Activated naive CD4-positive, alpha-beta T cell treated with anti-CD3 and anti-CD28 coated beads, Interleukin-2, amount 10 ng/mL, durations not matched to agents 7 days and 5 days (primary cell): Measurements from ENCODE around the gene COL23A1.

Source experiments
- CTCF ChIA-PET: fragments of 350-600 bp; sonication (Branson Sonifier 250); formaldehyde crosslinking; loops from one replicate; lab custom pipeline; 2021; ENCODE audit warnings: antibody characterized with exemption; lab: Charles Lee
- DNase-seq: peaks from one replicate; pipeline ENCODE4 v3.0.0-alpha.2; 2020
- H3K27ac Mint-ChIP-seq: one replicate; pipeline ENCODE4 v1.8.0; 2021; ENCODE audit warnings: mild to moderate bottlenecking, moderate library complexity, mixed read lengths
- H3K27me3 Mint-ChIP-seq: one replicate; pipeline ENCODE4 v1.8.0; 2021; ENCODE audit warnings: mild to moderate bottlenecking, mixed read lengths
- H3K36me3 Mint-ChIP-seq: one replicate; pipeline ENCODE4 v1.8.0; 2021; ENCODE audit warnings: mixed read lengths
- H3K4me1 Mint-ChIP-seq: one replicate; pipeline ENCODE4 v1.8.0; 2021; ENCODE audit warnings: mixed read lengths
- H3K4me3 Mint-ChIP-seq: one replicate; pipeline ENCODE4 v1.8.0; 2021; ENCODE audit warnings: mild to moderate bottlenecking, moderate library complexity, mixed read lengths
- H3K9me3 Mint-ChIP-seq: one replicate; pipeline ENCODE4 v1.8.0; 2021; ENCODE audit warnings: mixed read lengths

COL23A1 gene

DNA sequence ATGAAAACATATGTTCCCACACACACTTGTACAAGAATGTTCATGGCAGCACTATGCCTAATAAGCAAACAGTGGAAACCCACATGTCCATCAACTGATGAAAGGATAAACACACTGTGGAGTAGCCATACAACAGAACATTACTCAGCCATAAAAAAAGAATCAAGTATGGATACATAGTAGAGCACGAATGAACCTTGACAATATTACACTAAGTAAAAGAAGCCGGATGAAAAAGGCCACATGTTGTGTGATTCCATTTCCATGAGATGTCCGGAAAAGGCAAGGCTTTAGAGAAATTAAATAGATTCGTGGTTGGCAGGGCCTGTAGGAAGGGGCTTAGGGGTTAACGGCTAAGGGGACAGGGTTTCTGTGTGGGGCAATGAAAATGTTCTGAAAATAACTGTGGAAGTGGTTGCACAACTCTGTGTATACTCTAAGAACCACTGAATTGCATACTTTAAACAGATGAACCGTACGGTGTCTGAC, 51.4 kb downstream of the COL23A1 start:
- CTCF ChIA-PET = no interaction called here
- H3K36me3 Mint-ChIP-seq = no peaks in the 10 kb centered on the region
- no peak overlapping the region for H3K27ac Mint-ChIP-seq
- no peaks in the 10 kb centered on the region for H3K27me3 Mint-ChIP-seq
- H3K4me1 Mint-ChIP-seq = no peaks in the 10 kb centered on the region
- DNase-seq = no peak
- H3K4me3 Mint-ChIP-seq = no peak overlapping the region
- no peaks in the 10 kb centered on the region for H3K9me3 Mint-ChIP-seq

DNA sequence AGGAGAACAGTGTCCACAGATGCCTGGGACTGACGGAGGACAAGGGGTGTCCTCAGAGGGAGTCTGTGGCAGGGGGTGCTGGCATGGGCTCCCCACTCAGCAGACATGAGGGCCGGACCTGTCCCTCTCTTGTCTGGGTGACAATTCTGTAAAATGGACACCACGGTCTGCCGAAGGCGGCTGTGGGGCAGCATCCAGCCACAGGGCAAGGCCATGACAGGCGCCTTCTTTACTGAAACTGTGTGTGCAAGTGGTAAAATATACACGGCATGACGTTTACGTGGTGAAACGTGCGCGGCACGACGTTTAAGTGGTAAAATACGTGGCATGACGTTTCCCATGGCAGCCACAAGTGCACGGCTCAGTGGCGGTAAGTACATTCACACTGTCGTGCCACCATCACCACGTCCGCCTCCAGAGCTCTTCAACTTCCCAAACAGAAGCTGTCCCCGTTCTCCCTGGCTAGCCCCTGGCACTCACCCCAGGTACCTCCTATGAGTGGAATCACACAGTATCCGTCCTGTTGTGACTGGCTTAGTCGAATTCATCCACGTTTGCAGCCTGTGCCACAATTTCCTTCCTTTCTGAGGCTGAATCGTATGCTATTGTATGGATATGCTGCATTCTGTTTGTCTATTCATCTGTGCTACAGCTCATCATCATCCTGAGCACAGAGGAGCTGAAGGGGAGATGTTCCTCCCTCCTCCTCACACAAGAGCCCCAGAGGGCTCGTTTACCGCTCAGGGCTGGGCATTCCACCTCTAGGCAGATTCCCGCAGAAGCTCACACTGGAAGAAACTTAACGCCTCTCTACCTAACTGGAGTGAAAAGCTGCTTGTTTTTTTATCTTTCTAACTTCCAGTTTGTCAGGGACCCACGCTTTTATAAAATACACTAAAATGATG, 52.5 kb downstream of the COL23A1 start:
- no peak overlapping the region for H3K4me3 Mint-ChIP-seq
- no peaks in the 10 kb centered on the region for H3K9me3 Mint-ChIP-seq
- no peak for DNase-seq
- CTCF ChIA-PET = no interaction called here
- no peaks in the 10 kb centered on the region for H3K36me3 Mint-ChIP-seq
- no peaks in the 10 kb centered on the region for H3K27me3 Mint-ChIP-seq
- H3K4me1 Mint-ChIP-seq = no peaks in the 10 kb centered on the region
- H3K27ac Mint-ChIP-seq = no peak overlapping the region

DNA sequence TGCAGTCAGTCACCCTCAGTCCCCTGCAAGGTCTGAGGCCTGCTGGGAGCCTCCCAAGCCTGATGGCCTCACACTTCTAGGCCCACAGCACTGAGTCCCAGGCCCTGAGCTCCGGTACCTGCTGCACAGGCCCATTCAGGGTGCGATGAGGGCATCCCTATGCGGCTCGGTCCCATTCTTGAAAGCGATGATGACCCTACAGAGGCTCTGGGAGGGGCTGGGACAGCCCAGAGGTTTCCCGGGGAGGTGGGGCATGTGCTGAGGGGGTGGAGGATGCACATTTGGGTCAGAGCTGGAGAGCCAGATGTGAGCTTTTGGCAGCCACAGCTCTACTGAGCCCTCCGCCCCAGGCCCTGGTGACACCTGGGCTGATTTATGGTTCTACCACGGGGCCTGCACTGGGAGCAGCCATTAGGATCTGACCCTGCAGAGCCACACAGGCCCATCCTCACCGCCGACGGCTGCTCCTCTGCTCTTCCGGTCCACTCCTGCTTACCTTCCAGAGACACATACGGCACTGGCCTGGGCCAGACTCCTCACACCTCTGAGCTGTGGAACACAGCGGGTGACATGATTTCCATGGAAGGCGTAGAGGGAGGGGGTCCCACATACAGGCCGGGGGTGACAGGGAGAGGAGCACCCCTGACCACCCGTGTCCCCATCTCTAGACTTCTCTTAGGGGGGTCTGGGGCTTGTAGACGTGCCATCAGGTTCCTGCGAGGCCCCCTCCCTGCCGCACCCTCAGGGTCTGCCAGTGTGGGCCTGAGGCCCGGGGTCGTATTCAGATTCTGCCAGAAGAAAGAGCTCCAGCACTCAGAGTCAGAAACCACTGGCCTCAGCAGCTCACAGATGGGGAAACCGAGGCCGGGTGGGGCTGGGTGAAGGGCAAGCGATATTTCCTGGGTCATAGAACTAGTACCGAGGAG, 53.4 kb downstream of the COL23A1 start:
- H3K9me3 Mint-ChIP-seq = no peaks in the 10 kb centered on the region
- H3K4me1 Mint-ChIP-seq = no peaks in the 10 kb centered on the region
- H3K27me3 Mint-ChIP-seq = no peaks in the 10 kb centered on the region
- CTCF ChIA-PET = interaction anchor here (0.5 kb wide), 1 partner anchor 303 kb away, joined by 4 read pairs; no protein-coding TSS in a partner anchor
- no peaks in the 10 kb centered on the region for H3K36me3 Mint-ChIP-seq
- no peak overlapping the region for H3K4me3 Mint-ChIP-seq
- H3K27ac Mint-ChIP-seq = no peak overlapping the region
- DNase-seq = no peak

DNA sequence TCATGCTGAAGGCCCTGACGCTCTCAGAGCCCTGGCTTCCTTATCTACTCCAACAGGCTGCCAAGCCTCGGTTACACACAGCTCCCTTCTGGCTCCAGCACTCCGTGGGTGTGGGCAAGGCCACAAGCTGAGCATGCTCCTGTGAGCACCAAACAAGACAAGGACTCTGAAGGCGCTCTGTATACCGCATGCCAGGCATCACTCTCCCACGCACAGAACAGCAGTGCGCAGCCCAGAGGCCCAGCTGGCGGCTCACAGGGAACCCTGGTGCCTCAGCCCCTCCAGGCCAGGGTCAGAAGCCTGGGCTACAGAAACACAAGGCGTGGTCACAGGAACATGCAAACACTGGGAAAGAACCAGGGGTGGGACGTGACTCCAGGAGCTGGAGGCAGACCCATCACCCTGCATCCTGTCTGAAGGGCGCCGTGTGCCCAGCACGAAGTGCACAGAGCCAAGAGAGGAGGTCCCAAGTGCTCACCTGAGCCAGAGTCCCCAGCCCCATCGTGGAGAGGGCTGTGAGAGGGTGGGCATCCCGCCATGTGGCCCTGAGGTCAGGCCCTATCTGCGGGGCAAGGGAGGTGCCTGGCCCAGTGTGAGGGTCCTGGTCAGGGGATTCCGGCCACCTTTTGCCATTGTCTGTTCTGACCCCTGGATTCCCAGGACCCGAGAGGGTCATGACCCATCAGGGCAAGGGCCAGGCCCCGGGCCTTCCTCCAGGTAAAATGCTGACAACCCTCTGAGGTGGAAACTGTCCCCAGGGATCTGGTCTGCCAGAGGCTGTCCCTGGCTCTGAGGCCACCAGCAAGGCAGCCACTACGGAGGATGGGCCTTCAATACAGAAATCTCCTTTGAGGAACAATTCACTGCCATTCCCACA, 54.7 kb downstream of the COL23A1 start:
- Mint-ChIP-seq H3K4me1 (no peaks in the 10 kb centered on the region), H3K9me3 (no peaks in the 10 kb centered on the region), H3K36me3 (no peaks in the 10 kb centered on the region), H3K4me3 (no peak overlapping the region), H3K27me3 (no peaks in the 10 kb centered on the region), H3K27ac (no peak overlapping the region)
- DNase-seq = no peak
- CTCF ChIA-PET = interaction anchor here (0.7 kb wide), 1 partner anchor 301 kb away, joined by 3 read pairs; no protein-coding TSS in a partner anchor

DNA sequence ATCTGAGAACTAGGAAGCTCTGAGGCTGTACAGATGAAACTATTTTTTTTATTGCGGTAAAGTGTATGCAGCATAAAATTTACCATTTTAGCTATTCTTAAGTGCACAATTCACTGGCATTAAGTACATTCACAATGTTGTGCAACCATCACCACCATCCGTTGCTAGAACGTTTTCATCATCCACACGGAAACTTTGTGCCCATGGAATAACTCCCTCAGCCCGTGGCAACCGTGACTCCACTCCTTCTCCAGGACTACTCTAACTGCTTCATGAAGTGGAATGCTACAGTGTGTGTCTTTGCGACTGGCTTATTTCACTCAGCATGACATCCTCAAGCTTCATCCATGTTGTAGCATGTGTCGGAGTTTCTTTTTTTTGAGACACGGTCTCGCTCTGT, 57.1 kb downstream of the COL23A1 start:
- Mint-ChIP-seq H3K27ac (no peak overlapping the region), H3K36me3 (no peaks in the 10 kb centered on the region), H3K4me1 (no peaks in the 10 kb centered on the region), H3K9me3 (no peaks in the 10 kb centered on the region), H3K27me3 (no peaks in the 10 kb centered on the region), H3K4me3 (no peak overlapping the region)
- CTCF ChIA-PET = no interaction called here
- no peak for DNase-seq

DNA sequence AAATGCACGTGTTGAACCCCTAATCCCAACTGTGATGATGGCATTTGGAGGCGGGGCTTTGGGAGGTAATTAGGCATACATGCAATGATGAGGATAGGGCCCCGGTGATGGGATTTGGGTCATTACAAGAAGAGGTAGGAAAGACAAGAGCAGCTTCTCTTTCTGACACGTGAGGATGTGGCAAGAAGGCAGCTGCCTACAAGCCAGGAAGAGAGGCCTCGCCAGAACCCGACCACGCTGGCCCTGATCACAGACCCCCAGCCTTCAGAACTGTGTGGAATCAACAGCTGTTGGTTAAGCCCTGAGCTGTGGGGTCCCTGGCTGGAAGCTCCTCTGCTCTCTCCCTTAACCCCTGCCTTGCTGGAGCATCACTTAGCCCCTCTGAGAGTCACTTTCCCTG, 57.5 kb downstream of the COL23A1 start:
- H3K27ac Mint-ChIP-seq = no peak overlapping the region
- no peaks in the 10 kb centered on the region for H3K36me3 Mint-ChIP-seq
- DNase-seq = no peak
- H3K27me3 Mint-ChIP-seq = no peaks in the 10 kb centered on the region
- no peaks in the 10 kb centered on the region for H3K9me3 Mint-ChIP-seq
- CTCF ChIA-PET = no interaction called here
- no peaks in the 10 kb centered on the region for H3K4me1 Mint-ChIP-seq
- H3K4me3 Mint-ChIP-seq = no peak overlapping the region

DNA sequence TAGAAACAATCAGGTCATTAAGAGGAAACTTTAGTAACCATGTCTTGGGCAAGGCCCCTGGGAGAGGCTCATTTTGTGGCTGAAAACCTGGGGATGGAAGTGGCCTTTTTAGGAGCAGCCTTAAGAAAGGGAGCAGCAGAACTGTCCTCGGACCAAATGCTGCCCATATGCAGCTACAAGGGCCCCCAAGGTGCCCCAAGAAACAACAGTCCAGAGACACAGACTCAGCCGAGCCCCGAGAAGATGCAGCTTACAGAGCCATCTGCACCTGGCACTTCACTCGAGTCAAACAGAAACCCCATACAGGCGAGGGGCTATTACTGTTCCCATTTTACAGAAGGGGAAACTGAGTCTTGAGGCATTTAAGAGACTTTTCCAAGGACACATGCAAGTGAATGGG, 58.0 kb downstream of the COL23A1 start:
- no peaks in the 10 kb centered on the region for H3K4me1 Mint-ChIP-seq
- H3K9me3 Mint-ChIP-seq = no peaks in the 10 kb centered on the region
- CTCF ChIA-PET = no interaction called here

DNA sequence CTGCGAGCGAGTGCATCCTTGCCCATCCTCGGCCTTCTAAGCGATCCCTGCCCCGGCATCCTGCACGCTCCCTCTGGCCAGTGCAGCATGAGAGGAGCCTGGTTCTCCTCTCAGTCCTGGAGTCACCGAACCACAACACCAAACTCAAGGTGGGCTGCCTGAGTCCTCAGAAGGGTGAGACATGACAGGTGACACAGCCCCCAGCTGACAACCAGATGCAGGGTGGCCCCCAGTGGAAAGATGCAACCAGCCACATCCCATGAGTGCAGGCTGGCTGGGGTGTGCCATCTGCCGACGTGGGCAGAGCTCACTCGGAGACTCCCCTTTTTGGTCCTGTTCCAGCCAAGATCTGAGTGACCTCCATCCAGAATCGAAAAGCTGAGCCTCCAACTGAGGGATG, 58.4 kb downstream of the COL23A1 start:
- H3K9me3 Mint-ChIP-seq = no peaks in the 10 kb centered on the region
- no peaks in the 10 kb centered on the region for H3K36me3 Mint-ChIP-seq
- DNase-seq = no peak
- no peaks in the 10 kb centered on the region for H3K4me1 Mint-ChIP-seq
- CTCF ChIA-PET = no interaction called here
- no peak overlapping the region for H3K27ac Mint-ChIP-seq
- no peak overlapping the region for H3K4me3 Mint-ChIP-seq
- no peaks in the 10 kb centered on the region for H3K27me3 Mint-ChIP-seq

More for the DNA sequence above, 58.0 kb downstream of the COL23A1 start:
- no peak for DNase-seq
- Mint-ChIP-seq H3K27me3 (no peaks in the 10 kb centered on the region), H3K27ac (no peak overlapping the region), H3K36me3 (no peaks in the 10 kb centered on the region), H3K4me3 (no peak overlapping the region)

DNA sequence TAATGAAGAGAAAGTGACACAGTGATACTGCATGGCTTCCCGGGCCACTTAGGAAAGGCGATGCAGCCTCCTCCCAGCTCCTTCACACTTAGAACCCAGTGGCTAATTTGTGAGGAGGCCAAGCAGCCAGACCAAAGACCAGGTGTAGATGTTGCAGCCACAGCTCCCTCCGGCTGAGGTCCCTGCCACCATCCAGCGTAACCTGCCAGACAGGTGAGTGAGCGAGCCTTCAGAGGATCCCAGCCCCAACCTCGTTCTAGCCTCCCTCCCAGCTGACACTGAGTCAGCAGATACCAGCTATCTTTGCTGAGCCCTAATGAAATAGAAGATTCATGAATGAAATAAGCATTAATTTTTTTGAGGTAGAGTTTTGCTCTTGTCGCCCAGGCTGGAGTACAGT, 59.7 kb downstream of the COL23A1 start:
- no peak for DNase-seq
- Mint-ChIP-seq H3K9me3 (no peaks in the 10 kb centered on the region), H3K4me1 (no peaks in the 10 kb centered on the region), H3K36me3 (no peaks in the 10 kb centered on the region), H3K4me3 (no peak overlapping the region), H3K27me3 (no peaks in the 10 kb centered on the region), H3K27ac (no peak overlapping the region)
- CTCF ChIA-PET = no interaction called here

DNA sequence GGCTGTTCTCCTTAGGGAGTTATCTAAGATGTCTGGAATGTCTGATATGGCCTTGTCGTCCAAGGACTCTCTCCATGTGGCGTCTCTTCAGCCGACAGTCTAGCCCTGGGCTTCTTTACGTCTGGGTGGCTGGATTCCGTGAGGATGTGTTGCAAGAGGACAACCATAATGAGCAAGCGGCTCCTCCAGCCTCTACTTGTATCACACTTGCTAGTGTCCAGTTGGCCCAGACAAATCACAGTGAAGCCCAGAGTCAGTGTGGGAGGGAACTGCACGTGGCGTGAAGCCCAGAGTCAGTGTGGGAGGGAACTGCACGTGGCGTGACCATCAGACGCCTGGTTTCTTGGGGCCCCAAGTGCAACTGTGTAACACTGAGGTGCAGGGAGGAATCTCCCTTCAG, 61.1 kb downstream of the COL23A1 start:
- H3K9me3 Mint-ChIP-seq = no peaks in the 10 kb centered on the region
- H3K36me3 Mint-ChIP-seq = no peaks in the 10 kb centered on the region
- H3K27ac Mint-ChIP-seq = no peak overlapping the region
- CTCF ChIA-PET = no interaction called here
- no peaks in the 10 kb centered on the region for H3K4me1 Mint-ChIP-seq
- no peak for DNase-seq
- H3K4me3 Mint-ChIP-seq = no peak overlapping the region
- H3K27me3 Mint-ChIP-seq = no peaks in the 10 kb centered on the region

DNA sequence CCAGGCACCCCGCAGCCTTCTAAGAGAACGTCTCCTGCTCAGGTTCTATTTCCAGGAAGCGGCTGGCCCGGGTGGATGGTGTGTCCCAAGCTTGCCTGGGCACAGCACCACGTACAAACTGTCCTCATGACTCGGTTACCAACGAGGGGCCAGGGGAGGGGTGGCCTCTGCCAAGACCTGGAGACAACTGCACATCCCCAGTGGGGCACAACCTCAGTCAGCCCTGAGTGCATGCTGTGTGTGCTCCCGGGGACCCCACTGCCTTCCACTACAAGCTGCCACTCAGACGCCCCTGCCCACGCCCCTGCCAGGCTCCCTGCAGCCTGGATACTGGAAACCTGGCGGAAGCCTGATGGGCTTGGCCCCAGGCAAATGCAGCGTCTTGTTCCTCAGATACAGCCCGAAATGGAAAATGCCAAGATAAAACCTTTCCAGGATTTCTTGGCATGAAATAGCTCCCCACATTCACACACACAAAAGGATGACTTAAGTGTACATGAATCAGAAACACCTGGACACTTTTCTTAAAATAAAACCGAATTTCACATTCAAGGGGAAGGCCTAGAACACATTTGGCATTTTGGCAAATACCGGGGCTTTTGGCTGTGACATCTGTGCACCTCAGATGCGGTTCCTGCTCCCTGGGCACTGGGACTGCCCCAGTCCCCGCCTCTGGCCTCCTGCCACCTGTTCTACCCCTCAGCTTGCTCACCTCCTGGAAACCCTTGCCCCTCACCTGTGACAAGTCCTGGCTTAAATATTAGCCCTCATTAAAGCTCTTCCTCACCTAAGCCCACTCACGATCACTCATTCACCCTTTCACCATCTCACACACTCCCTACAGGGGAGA, 62.5 kb downstream of the COL23A1 start:
- Mint-ChIP-seq H3K27me3 (no peaks in the 10 kb centered on the region), H3K9me3 (no peaks in the 10 kb centered on the region), H3K27ac (no peak overlapping the region), H3K4me1 (no peaks in the 10 kb centered on the region), H3K4me3 (no peak overlapping the region), H3K36me3 (no peaks in the 10 kb centered on the region)
- CTCF ChIA-PET = no interaction called here
- no peak for DNase-seq

DNA sequence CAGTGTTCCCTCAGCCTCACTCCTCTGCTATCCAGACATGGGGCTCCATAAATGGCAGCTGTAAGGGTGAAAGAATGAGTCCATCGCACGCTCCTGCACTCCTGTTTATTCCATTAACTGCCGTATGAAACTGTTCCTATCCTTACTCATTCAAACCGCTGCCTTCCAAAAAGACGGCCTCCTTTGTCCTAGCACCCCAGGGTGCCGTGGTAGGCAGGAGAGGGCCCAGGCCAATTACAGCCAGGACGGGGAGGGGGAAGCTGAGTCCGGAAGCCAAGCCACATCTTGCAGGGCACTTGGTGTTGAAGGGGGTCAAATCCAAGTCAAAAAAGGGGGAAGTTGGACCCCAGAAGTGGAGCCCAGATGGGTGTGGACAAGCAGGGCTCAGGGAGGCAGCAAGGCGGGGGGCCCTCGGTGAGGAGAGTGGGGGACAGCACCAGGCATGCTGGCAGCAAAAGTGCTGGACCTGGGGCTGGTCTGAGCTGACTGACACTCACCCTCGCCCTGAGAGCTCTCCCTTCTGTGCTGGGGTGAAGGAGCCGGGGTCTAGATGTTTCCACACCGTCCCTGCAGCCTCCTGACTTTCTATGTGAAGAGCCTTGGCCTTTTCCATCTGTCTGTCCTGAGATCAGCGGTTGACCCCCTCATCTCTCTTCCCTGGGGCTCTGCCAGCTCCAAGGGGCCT, 63.3 kb downstream of the COL23A1 start:
- Mint-ChIP-seq H3K9me3 (no peaks in the 10 kb centered on the region), H3K27ac (no peak overlapping the region), H3K27me3 (no peaks in the 10 kb centered on the region), H3K36me3 (no peaks in the 10 kb centered on the region), H3K4me3 (no peak overlapping the region), H3K4me1 (no peaks in the 10 kb centered on the region)
- CTCF ChIA-PET = no interaction called here
- no peak for DNase-seq
